ENCODE measurements around the gene DLK1.

DLK1 gene

DNA sequence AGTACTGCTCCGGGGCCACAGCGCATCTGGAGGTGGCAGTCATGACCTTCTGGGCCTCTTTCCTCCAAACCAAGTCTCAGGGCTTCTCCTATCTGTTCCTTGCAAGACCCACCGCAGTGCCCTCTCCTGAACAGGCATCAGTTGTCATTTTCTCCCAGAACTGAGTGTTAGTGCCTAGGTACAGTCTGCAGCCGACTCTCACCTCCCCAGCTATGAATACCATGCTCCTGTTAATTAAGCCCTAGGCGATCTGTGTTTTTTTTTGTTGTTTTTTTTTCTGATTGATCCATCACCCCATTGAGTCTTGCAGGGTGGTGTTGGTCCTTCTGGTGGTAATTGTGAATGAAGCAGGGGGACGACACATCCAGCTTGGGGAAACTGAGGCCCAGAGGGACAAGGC, 47.5 kb upstream of the DLK1 start:
- H3K79me2 ChIP-seq: no peaks in the 10 kb centered on the region
- H3K4me1 ChIP-seq: no peaks in the 10 kb centered on the region
- H3K27ac ChIP-seq: no peak overlapping the region
- TF ChIP-seq CTCF (IDR thresholded peaks at IDR 0.05): no peak
- H3K27me3 ChIP-seq (ENCODE audit: control insufficient read depth, insufficient read depth, low read length): no peaks in the 10 kb centered on the region
- H2AFZ ChIP-seq: no peak overlapping the region
- no peak overlapping the region for H3K9ac ChIP-seq
- H3K4me2 ChIP-seq (ENCODE audit: low read length): no peak overlapping the region
- no peaks in the 10 kb centered on the region for H3K36me3 ChIP-seq (ENCODE audit: control insufficient read depth, insufficient read depth, low read length)
- H3K4me3 ChIP-seq (ENCODE audit: low read depth, low read length): no peak overlapping the region
- no peaks in the 10 kb centered on the region for H3K9me3 ChIP-seq (ENCODE audit: control insufficient read depth, low read length)

- no peaks in the 10 kb centered on the region for H3K79me2 ChIP-seq
- H3K36me3 ChIP-seq (ENCODE audit: control insufficient read depth, insufficient read depth, low read length): no peaks in the 10 kb centered on the region
- H3K4me3 ChIP-seq (ENCODE audit: low read depth, low read length): no peak overlapping the region
- no peaks in the 10 kb centered on the region for H3K4me1 ChIP-seq
- H3K27me3 ChIP-seq (ENCODE audit: control insufficient read depth, insufficient read depth, low read length): no peaks in the 10 kb centered on the region
- H3K9ac ChIP-seq: no peak overlapping the region
- no peaks in the 10 kb centered on the region for H3K9me3 ChIP-seq (ENCODE audit: control insufficient read depth, low read length)
- H3K4me2 ChIP-seq (ENCODE audit: low read length): no peak overlapping the region
- TF ChIP-seq CTCF (IDR thresholded peaks at IDR 0.05): no peak
- no peak overlapping the region for H2AFZ ChIP-seq
- H3K27ac ChIP-seq: peak overlapping the region; percentile 36
These were observed 46.8 kb upstream of the DLK1 start for GRCh38 chr14:100679707-100680438.

- Histone ChIP-seq H2AFZ (no peak overlapping the region), H3K27ac (peak overlapping the region; percentile 36), H3K9ac (no peak overlapping the region), H3K4me1 (no peaks in the 10 kb centered on the region), H3K4me2 (ENCODE audit: low read length) (no peak overlapping the region), H3K27me3 (ENCODE audit: control insufficient read depth, insufficient read depth, low read length) (no peaks in the 10 kb centered on the region), H3K79me2 (no peaks in the 10 kb centered on the region), H3K4me3 (ENCODE audit: low read depth, low read length) (no peak overlapping the region), H3K9me3 (ENCODE audit: control insufficient read depth, low read length) (no peaks in the 10 kb centered on the region), H3K36me3 (ENCODE audit: control insufficient read depth, insufficient read depth, low read length) (no peaks in the 10 kb centered on the region)
- TF ChIP-seq CTCF (IDR thresholded peaks at IDR 0.05): no peak
These were observed 46.1 kb upstream of the DLK1 start for GRCh38 chr14:100680439-100681051.

GRCh38 chr14:100681111-100681510, 45.6 kb upstream of the DLK1 start:
- H3K4me3 ChIP-seq (ENCODE audit: low read depth, low read length): no peak overlapping the region
- H3K9ac ChIP-seq: no peak overlapping the region
- no peak overlapping the region for H2AFZ ChIP-seq
- H3K9me3 ChIP-seq (ENCODE audit: control insufficient read depth, low read length): no peaks in the 10 kb centered on the region
- no peaks in the 10 kb centered on the region for H3K79me2 ChIP-seq
- no peaks in the 10 kb centered on the region for H3K27me3 ChIP-seq (ENCODE audit: control insufficient read depth, insufficient read depth, low read length)
- H3K4me2 ChIP-seq (ENCODE audit: low read length): no peak overlapping the region
- no peak overlapping the region for H3K27ac ChIP-seq
- H3K36me3 ChIP-seq (ENCODE audit: control insufficient read depth, insufficient read depth, low read length): no peaks in the 10 kb centered on the region
- no peak for TF ChIP-seq CTCF (IDR thresholded peaks at IDR 0.05)
- no peaks in the 10 kb centered on the region for H3K4me1 ChIP-seq

- Histone ChIP-seq H3K36me3 (ENCODE audit: control insufficient read depth, insufficient read depth, low read length) (no peaks in the 10 kb centered on the region), H3K79me2 (no peaks in the 10 kb centered on the region), H3K4me2 (ENCODE audit: low read length) (no peak overlapping the region), H3K27me3 (ENCODE audit: control insufficient read depth, insufficient read depth, low read length) (no peaks in the 10 kb centered on the region), H3K9me3 (ENCODE audit: control insufficient read depth, low read length) (no peaks in the 10 kb centered on the region), H3K4me3 (ENCODE audit: low read depth, low read length) (no peak overlapping the region), H3K9ac (no peak overlapping the region), H2AFZ (no peak overlapping the region), H3K27ac (no peak overlapping the region), H3K4me1 (no peaks in the 10 kb centered on the region)
- TF ChIP-seq CTCF (IDR thresholded peaks at IDR 0.05): no peak
These were observed 43.9 kb upstream of the DLK1 start for GRCh38 chr14:100682749-100683148.
